Stimulated activated CD8-positive, alpha-beta memory T cell treated with anti-CD3 and anti-CD28 coated beads, Interleukin-7, amount 100 ng/mL, for 4 hours (primary cell): ENCODE measurements around the gene ZNF652.

Experiments
- DNase-seq, 2 donors: peaks; one replicate each; pipeline ENCODE4 v3.0.0-alpha.2; 2020; ENCODE audit warnings: low read depth in 2 of 2

ZNF652 gene

GRCh38 chr17:49358641-49359247 is 3.3 kb downstream of the ZNF652 start:
- DNase-seq, result no peak

GRCh38 chr17:49357516-49357915 is 4.5 kb downstream of the ZNF652 start:
- no peak for DNase-seq

- DNase-seq, result no peak
Measured at GRCh38 chr17:49356320-49356719, 5.7 kb downstream of the ZNF652 start.

- DNase-seq, result no peak
Measured at GRCh38 chr17:49353607-49354006, 8.4 kb downstream of the ZNF652 start.

GRCh38 chr17:49352587-49353154 is 9.4 kb downstream of the ZNF652 start:
- no peak for DNase-seq

GRCh38 chr17:49351572-49352140 is 10.4 kb downstream of the ZNF652 start:
- no peak for DNase-seq

- no peak for DNase-seq
Measured at GRCh38 chr17:49349541-49349940, 12.5 kb downstream of the ZNF652 start.

GRCh38 chr17:49344914-49345313 is 17.1 kb downstream of the ZNF652 start:
- no peak for DNase-seq

- peak in 1 of 2 donors; percentile 14 for DNase-seq
Measured at GRCh38 chr17:49343273-49343672, 18.8 kb downstream of the ZNF652 start.

GRCh38 chr17:49342575-49342936 is 19.5 kb downstream of the ZNF652 start:
- no peak for DNase-seq

- DNase-seq, result no peak
Measured at GRCh38 chr17:49341356-49341755, 20.7 kb downstream of the ZNF652 start.

GRCh38 chr17:49339354-49339753 is 22.7 kb downstream of the ZNF652 start:
- no peak for DNase-seq

- no peak for DNase-seq
Measured at GRCh38 chr17:49338883-49339282, 23.2 kb downstream of the ZNF652 start.

- DNase-seq, result peak in 1 of 2 donors; percentile 29
Measured at GRCh38 chr17:49337884-49338283, 24.2 kb downstream of the ZNF652 start.

- DNase-seq, result no peak
Measured at GRCh38 chr17:49334744-49335512, 27.1 kb downstream of the ZNF652 start.

- DNase-seq, result no peak
Measured at GRCh38 chr17:49333804-49334203, 28.2 kb downstream of the ZNF652 start.

- no peak for DNase-seq
Measured at GRCh38 chr17:49327835-49328784, 33.9 kb downstream of the ZNF652 start.

GRCh38 chr17:49325980-49326379 is 36.1 kb downstream of the ZNF652 start:
- no peak for DNase-seq

- no peak for DNase-seq
Measured at GRCh38 chr17:49318435-49318965, 43.5 kb downstream of the ZNF652 start.

GRCh38 chr17:49316889-49317675 is 45.0 kb downstream of the ZNF652 start:
- no peak for DNase-seq

- DNase-seq, result no peak
Measured at GRCh38 chr17:49316258-49316570, 45.8 kb downstream of the ZNF652 start.
